ENCODE data around the gene TOB2.

The TOB2 gene

DNA sequence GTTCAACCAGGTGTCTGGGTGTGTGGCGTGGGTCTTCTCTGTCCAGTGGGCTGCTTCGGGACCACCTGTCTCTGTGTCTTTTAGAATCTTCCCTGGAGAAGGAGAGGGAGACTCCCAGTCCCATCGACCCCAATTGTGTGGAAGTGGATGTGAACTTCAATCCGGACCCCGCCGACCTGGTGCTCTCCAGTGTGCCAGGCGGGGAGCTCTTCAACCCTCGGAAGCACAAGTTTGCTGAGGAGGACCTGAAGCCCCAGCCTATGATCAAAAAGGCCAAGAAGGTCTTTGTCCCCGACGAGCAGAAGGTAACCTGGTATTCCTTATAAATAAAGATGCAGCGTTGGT lies 52.6 kb downstream of the TOB2 start:
- FAIRE-seq = no peak
- DNase-seq (ENCODE audit: insufficient read length, low spot score) = no peak
- TF ChIP-seq, protein P1, sequence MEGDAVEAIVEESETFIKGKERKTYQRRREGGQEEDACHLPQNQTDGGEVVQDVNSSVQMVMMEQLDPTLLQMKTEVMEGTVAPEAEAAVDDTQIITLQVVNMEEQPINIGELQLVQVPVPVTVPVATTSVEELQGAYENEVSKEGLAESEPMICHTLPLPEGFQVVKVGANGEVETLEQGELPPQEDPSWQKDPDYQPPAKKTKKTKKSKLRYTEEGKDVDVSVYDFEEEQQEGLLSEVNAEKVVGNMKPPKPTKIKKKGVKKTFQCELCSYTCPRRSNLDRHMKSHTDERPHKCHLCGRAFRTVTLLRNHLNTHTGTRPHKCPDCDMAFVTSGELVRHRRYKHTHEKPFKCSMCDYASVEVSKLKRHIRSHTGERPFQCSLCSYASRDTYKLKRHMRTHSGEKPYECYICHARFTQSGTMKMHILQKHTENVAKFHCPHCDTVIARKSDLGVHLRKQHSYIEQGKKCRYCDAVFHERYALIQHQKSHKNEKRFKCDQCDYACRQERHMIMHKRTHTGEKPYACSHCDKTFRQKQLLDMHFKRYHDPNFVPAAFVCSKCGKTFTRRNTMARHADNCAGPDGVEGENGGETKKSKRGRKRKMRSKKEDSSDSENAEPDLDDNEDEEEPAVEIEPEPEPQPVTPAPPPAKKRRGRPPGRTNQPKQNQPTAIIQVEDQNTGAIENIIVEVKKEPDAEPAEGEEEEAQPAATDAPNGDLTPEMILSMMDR (IDR thresholded peaks at IDR 0.05; ENCODE audit: insufficient read depth, missing control alignments) = no peak

DNA sequence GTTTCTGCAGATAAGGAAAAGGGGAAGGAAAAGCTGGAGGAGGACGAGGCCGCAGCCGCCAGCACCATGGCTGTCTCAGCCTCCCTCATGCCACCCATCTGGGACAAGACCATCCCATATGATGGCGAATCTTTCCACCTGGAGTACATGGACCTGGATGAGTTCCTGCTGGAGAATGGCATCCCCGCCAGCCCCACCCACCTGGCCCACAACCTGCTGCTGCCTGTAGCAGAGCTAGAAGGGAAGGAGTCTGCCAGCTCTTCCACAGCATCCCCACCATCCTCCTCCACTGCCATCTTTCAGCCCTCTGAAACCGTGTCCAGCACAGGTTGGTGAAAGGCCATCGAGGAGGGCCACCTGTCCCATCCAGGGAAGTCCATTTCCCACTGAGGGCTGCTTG lies 59.3 kb downstream of the TOB2 start:
- no peak for DNase-seq (ENCODE audit: insufficient read length, low spot score)
- no peak for FAIRE-seq
- TF ChIP-seq, protein P1 (IDR thresholded peaks at IDR 0.05; ENCODE audit: insufficient read depth, missing control alignments) = no peak

DNA sequence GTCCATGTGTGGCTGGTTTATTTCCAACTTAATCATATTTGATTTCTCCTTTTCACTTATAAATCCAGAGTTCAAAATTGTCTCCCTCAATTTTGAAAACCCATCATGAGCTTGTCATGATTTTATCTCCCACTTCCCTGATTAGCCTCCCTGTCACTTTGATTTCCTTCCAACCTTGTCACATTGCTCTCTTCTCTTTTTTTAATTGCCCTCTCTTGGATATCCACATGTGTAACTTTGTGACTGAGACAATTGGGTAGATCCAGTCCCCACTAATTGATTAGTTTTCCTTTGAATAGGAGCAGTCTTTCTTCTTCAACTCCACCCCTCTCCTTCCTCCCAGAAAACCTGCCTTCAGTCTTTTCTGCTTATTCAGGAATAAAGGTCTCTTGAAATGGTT lies 62.5 kb downstream of the TOB2 start:
- FAIRE-seq (no peak), DNase-seq (ENCODE audit: insufficient read length, low spot score) (no peak)
- TF ChIP-seq, protein P1 (IDR thresholded peaks at IDR 0.05; ENCODE audit: insufficient read depth, missing control alignments) = no peak

Measured in D721Med (cell line).